Measurements from ENCODE around the gene RHOBTB3.

Gene RHOBTB3

DNA sequence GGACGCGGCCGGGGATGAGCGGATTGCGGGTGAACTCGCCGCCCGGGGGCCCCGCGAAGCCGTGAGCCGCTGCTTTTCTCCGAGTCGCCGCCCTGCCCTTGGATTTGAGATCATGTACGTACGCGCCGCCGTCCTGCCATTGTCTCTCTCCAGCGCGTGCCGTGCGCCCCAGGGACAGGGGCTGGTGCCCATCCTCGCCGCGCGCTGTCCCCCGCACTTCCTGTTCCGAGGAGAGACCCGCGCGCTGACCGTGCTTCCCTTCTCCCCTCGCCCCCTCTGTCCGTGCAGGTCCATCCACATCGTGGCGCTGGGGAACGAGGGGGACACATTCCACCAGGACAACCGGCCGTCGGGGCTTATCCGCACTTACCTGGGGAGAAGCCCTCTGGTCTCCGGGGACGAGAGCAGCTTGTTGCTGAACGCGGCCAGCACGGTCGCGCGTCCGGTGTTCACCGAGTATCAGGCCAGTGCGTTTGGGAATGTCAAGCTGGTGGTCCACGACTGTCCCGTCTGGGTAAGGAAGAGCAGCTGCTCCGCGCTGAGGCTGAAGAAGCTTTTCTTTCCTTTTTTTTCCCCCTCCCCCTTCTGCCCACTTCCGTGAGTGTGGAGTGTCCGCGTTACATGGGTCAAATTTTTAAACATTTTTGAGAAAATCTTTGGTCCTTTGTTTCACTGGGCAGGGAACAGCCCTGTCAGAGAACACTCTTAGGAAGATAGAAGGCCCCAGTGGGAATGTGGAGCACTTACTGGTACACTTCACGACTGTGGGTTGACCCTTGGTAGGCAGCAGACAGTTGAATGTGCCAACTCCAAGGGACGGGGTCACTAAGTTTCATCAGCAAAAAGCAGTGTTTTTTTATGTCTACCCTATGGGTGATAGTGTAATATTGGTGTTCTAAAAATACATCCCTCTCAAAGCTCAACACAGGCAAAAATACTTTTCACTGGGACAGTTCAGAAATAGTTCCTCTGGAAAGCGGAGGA is 727 bp downstream of the RHOBTB3 start:
- DNase-seq (ENCODE audit: low read depth): no peak

DNA sequence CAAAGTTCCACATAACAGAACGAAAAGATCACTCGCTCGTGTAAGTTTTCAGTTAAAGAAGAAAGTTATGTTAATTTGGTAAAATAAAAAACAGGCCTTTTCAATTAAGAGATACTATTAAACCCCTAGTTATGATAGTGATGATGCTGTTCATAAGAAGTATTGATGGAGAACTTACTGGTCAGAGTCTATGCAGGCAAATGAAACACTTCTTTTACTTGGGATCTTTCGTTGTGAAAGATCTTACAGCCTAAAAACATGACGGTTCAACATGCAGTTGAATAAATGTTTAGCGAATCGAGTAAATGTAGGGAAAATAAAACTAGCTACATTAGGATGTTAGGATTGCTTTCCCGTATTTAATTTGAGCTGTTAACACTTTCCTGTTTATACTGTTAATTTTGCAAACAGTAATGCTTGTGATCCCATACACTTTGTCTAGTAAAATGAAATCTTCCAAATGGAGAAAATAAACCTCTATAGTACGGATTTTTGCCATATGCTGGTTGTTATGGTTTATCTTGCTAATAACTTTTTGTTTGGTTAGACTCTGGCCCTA is 2.0 kb downstream of the RHOBTB3 start:
- DNase-seq (ENCODE audit: low read depth): no peak

DNA sequence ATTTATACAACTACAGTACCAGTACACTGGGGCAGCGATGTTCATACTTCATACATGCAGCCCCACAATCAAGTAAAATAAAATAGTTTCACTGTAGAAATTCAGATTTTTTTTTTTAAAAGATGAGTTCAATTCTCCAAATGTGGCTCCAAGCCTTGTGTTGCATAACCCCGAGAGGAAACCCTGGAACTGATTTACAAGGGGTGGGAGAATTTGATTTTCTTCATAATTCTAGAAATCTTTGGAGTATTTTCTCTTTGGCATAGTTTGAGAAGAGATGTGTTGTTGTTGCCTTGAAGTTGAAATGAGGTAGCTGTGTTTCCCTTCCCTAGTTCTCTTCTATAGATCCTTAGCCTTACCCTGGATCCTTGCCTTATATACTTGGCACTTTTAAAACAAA is 3.1 kb downstream of the RHOBTB3 start:
- DNase-seq (ENCODE audit: low read depth): no peak

- no peak for DNase-seq (ENCODE audit: low read depth)
Observed at GRCh38 chr5:95734906-95735305, 3.8 kb downstream of the RHOBTB3 start.

DNA sequence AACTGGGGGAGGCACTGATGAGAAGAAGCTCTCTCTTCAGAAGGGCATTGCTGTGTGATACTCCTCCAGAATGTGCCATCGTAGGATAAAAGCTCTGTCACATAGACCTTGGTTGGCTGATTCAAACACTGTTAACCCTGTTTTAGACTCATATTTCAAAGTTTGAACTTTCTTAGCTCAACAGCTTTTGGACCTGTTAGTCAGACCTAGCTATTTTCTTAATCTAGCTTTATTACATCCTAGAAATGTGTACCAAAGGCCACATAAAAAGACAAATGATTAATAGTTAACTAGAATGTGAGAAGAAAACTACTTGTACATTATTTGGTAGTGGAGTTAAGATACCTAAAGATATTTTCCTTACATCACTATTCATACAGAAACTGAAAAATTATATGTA is 4.3 kb downstream of the RHOBTB3 start:
- DNase-seq (ENCODE audit: low read depth): no peak

DNA sequence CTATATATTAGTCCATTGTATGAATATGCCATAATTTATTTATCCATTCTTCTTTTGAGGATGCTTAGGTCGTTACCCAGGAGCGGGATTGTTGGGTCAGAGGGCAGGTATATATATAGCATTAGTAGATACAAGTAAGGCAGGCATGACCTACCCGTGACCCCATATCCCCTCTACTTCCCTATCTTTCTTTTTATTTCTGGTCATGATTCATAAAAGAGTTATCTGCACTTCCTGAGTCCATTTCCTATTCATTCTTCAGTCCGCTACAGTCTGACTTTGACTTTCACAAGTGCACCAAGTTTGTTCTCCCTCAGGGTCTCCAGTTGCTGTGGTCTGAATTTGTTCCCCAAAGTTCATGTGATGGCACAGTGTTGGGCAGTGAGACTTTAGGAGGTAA is 6.9 kb downstream of the RHOBTB3 start:
- DNase-seq (ENCODE audit: low read depth): no peak

- no peak for DNase-seq (ENCODE audit: low read depth)
Observed at GRCh38 chr5:95738834-95739233, 7.7 kb downstream of the RHOBTB3 start.

GRCh38 chr5:95739857-95740256 is 8.7 kb downstream of the RHOBTB3 start:
- no peak for DNase-seq (ENCODE audit: low read depth)

- no peak for DNase-seq (ENCODE audit: low read depth)
Observed at GRCh38 chr5:95741458-95741857, 10.3 kb downstream of the RHOBTB3 start.

GRCh38 chr5:95743232-95743631 is 12.1 kb downstream of the RHOBTB3 start:
- DNase-seq (ENCODE audit: low read depth): no peak

- DNase-seq (ENCODE audit: low read depth): no peak
Observed at GRCh38 chr5:95743877-95744276, 12.7 kb downstream of the RHOBTB3 start.

DNA sequence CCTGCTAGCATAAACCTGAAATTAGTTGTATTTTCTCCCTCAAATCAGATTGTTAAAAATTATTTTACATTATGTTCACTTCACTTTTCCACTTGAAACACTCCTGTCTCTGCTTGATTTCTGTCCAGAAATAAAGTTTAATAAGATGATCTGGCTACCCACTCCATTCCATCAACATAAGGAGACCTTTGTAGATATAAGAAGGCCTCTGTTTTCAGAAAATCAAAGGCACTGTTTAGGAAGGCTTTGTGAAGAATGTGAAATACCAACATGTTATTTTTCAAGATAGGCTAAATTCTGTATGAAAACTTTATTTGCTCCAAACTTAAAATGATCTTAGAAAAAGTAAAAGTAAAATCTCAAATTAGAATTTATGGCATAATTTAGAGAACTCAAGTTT is 15.1 kb downstream of the RHOBTB3 start:
- no peak for DNase-seq (ENCODE audit: low read depth)

DNA sequence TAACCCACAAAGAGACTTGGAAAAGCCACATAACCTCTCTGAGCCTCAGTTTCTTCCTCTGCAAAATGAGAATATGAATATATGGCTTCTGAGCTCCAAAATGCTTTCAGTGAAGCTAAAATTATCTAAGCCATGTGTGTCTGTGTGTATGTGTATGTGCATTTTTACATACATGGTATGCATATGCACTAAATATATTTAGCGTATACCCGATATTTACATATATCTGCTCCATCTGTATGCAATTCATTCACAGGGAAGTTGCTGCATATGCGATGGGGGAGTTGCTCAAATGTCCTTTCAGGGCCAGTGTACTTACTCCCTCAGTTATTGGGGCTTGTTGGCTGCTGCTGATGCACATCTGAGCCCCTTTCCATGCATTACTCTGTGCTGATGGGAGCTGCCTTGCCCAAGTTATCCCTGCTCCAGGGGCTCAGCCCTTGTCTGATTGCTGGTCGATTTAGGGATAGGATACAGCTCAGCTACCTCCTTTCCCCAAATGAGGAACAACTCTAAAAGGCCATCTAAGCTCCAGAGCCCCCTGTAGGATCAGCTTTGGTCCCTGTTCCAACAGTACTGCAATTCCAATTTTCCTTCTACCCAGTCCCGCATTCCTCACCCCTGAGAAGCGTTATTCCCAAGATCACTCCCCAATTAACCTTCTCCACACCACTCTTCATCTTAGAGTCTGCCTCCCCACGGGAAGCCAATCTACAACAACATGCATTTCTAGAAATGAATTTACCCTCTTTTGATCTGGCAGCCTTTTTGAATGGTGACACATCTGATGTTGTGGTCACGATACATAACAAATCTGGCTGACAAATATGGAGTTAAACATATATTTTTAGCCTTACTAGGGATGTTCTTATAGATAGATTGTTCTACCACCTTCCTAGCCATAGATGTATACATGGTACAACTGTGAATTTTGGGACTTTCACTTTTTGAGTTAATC is 15.9 kb downstream of the RHOBTB3 start:
- DNase-seq (ENCODE audit: low read depth): no peak

GRCh38 chr5:95748133-95748532 is 17.0 kb downstream of the RHOBTB3 start:
- no peak for DNase-seq (ENCODE audit: low read depth)

- no peak for DNase-seq (ENCODE audit: low read depth)
Observed at GRCh38 chr5:95754545-95754944, 23.4 kb downstream of the RHOBTB3 start.

DNA sequence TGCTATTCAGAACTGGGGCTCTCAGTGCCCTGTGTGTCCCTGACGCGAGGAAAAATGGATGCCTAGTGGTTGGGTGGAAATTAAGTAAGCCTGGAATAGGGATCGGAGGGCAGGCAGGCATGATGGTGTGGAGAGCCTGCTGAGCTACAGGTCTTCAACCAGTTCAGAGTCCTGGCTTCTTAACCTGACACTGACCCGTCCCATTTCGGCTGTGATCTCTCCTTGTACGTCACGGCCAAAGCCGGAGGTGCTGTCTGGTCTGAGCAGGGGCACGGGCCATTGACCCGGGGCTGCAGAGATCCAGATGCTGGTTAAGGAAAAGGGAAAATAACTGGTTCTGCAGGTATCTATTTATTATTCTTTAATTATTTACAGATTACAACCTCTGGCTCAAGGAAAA is 27.9 kb downstream of the RHOBTB3 start:
- DNase-seq (ENCODE audit: low read depth): no peak

DNA sequence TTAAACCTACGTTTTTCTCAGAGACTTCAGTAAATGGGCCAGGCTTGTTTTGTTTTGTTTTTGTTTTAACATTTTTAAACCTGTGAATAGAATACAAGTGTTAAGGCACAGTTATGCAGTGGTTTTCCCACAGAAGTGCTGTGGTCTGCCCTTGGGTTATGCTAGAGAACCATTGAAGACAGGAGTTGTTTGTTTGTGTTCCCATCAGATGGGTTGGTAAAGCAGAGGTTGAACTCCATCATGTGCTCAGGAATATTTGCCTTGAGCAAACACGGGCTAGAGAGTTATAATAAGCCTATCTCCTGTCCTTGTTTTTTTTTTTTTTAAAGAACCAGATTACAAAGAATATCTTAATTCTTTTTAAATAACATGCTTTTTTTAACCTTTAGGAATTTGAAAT is 28.5 kb downstream of the RHOBTB3 start:
- no peak for DNase-seq (ENCODE audit: low read depth)

DNA sequence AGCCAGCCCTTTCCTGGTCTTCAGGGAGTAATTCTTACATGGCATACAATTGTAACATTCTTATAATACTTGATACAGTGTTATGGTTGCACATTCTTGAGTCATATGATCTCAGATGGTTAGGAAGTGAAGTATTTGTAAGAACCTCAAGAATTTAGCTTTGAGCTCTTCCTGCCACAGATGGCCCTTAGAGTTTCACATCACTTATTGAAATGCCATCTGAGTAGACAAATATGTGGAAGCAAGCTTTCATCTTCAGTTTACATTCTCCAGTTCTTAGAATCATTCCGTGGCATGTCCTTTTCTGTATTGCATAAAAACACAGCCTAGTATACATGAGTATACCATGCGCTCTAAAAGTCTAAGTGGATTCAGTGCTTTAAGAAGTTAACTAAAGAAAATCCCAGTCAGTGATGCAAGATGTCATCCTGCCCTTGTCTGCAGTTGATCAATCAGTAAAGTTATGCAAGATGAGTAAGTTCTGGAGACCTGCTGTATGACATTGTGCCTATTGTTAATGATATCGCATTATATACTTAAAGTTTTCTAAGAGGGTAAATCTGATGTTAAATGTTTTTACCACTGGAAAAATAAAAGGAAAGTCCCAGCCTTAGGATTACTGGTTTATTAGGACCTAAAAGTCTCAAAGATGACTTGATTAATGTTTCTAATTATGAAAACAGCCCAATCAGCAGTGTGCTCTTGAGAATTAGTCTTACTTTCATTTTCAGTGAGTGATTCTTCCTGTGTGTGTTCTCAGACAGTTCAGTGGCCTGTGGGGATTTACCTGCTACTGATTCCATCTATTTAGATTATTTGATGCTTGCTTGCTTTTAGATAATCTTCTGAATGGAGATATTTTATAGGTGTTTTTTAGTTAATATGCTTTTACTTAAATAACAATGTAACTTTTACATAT is 29.4 kb downstream of the RHOBTB3 start:
- DNase-seq (ENCODE audit: low read depth): no peak

- DNase-seq (ENCODE audit: low read depth): no peak
Observed at GRCh38 chr5:95761771-95762651, 30.9 kb downstream of the RHOBTB3 start.

DNA sequence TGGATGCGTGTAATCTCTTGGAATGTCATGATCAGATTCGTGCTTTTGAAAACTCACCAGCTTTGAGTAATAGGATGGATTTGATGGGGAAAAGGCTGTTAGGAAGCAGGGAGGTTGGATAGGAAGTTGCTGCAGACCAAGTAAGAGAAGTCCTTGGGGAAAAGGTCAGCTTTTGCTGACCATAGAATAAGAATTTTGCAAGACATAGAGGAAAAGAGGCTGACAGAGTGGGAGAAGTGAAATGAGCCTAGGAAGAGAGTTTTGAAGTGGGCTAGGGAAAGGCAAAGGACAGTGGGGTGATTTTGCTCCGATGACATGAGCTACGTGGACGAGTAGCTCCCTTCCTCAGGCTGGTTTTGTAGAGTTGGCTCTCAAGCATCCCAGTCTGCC is 31.5 kb downstream of the RHOBTB3 start:
- no peak for DNase-seq (ENCODE audit: low read depth)

Data from activated T-helper 1 cell treated with Interleukin-2 at 50 U/mL for 16 hours (primary cell).